H1 (cell line): ENCODE measurements around the gene FNDC7. TPM values are rescaled to one million over a fixed set of nuclear protein-coding genes. Genes with fewer than 3 reads are reported as not detected.
A peak's percentile ranks its signal among the peaks of the same experiment; 100 is the strongest.

Source experiments
- CTCF ChIA-PET: fragments of 300-600 bp; sonication (Branson Sonifier 250); formaldehyde crosslinking; loops from one replicate; lab custom pipeline; 2021; ENCODE audit not compliant: partially characterized antibody; lab: Charles Lee
- POLR2A ChIA-PET: fragments of 300-600 bp; sonication (Branson Sonifier 250); formaldehyde crosslinking; loops from one replicate; lab custom pipeline; 2021; ENCODE audit warnings: inconsistent platforms; ENCODE audit not compliant: partially characterized antibody; lab: Charles Lee
- DNase-seq, 2 experiments: peaks; one replicate each; pipeline versions ENCODE4 v3.0.0 to v3.0.0-alpha.2; 2010 to 2022; ENCODE audit warnings: low spot score in 2 of 2, low read depth in 1 of 2, mixed read lengths in 1 of 2
- FAIRE-seq: peaks from 2 replicates; lab custom pipeline; 2011; peaks lifted over from hg19 to GRCh38; lab: Jason Lieb, UNC
- H2AFZ ChIP-seq: 2 replicates; pipeline ENCODE4 v1.8.1; 2012; ENCODE audit warnings: low read length, inconsistent platforms
- H2AK5ac ChIP-seq: 2 replicates; pipeline ENCODE4 v1.6.1; 2013; ENCODE audit warnings: low read depth, low read length
- H2BK120ac ChIP-seq: replicated peaks from 2 replicates; pipeline ENCODE3; 2013; ENCODE audit warnings: low read depth, low read length, inconsistent platforms
- H2BK12ac ChIP-seq: 2 replicates; pipeline ENCODE4 v1.6.1; 2013; ENCODE audit warnings: low read depth, low read length
- H2BK15ac ChIP-seq: 2 replicates; pipeline ENCODE4 v1.6.1; 2013; ENCODE audit warnings: low read length
- H2BK20ac ChIP-seq: 2 replicates; pipeline ENCODE4 v1.6.1; 2013; ENCODE audit warnings: low read length
- H2BK5ac ChIP-seq: 2 replicates; pipeline ENCODE4 v1.6.1; 2013; ENCODE audit warnings: low read depth, low read length
- H3K14ac ChIP-seq: 2 replicates; pipeline ENCODE4 v1.6.1; 2013; ENCODE audit warnings: inconsistent platforms; ENCODE audit not compliant: insufficient read length
- H3K18ac ChIP-seq: 2 replicates; pipeline ENCODE4 v1.6.1; 2013; ENCODE audit warnings: low read length; ENCODE audit errors: extremely low read depth
- H3K23ac ChIP-seq: 2 replicates; pipeline ENCODE4 v1.6.1; 2013; ENCODE audit warnings: inconsistent platforms; ENCODE audit not compliant: insufficient read length
- H3K23me2 ChIP-seq: 2 replicates; pipeline ENCODE4 v1.6.1; 2013; ENCODE audit warnings: low read depth, low read length
- H3K27ac ChIP-seq: 2 replicates; pipeline ENCODE4 v1.6.1; 2011; ENCODE audit warnings: low read depth, low read length, inconsistent platforms
- H3K27me3 ChIP-seq, 4 experiments: replicated peaks in 1 of 4; 1 replicate in 1 of 4; 2 replicates in 3 of 4; pipeline versions ENCODE4 v1.6.1 to v1.8.1; 2011 to 2013; ENCODE audit warnings: low read length in 3 of 4, mild to moderate bottlenecking in 3 of 4, inconsistent platforms in 2 of 4, mixed read lengths in 2 of 4, moderate library complexity in 1 of 4; ENCODE audit not compliant: control insufficient read depth in 3 of 4, insufficient read depth in 3 of 4; ENCODE audit errors: extremely low read depth in 1 of 4
- H3K36me3 ChIP-seq, 4 experiments: 2 replicates each; pipeline versions ENCODE4 v1.6.1 to v1.8.1; 2011 to 2013; ENCODE audit warnings: mild to moderate bottlenecking in 4 of 4, low read length in 3 of 4, moderate library complexity in 2 of 4, control low read depth in 1 of 4, inconsistent platforms in 1 of 4; ENCODE audit not compliant: insufficient read depth in 4 of 4, control insufficient read depth in 2 of 4
- H3K4ac ChIP-seq: replicated peaks from 2 replicates; pipeline ENCODE3; 2013; ENCODE audit warnings: low read length, low read depth, mixed read lengths, inconsistent platforms; ENCODE audit not compliant: insufficient read length
- H3K4me1 ChIP-seq, 4 experiments: replicated peaks in 1 of 4; 1 replicate in 1 of 4; 2 replicates in 3 of 4; pipeline versions ENCODE4 v1.6.1 to v1.8.1; 2011 to 2013; ENCODE audit warnings: low read length in 3 of 4, inconsistent platforms in 2 of 4, mixed read lengths in 1 of 4; ENCODE audit not compliant: insufficient read depth in 4 of 4, control insufficient read depth in 3 of 4
- H3K4me2 ChIP-seq, 2 experiments: 2 replicates each; pipeline versions ENCODE4 v1.6.1 to v1.8.1; 2011 to 2013; ENCODE audit warnings: low read depth in 2 of 2, low read length in 2 of 2, control low read depth in 1 of 2, inconsistent platforms in 1 of 2, mild to moderate bottlenecking in 1 of 2; ENCODE audit not compliant: insufficient read depth in 1 of 2
- H3K4me3 ChIP-seq, 4 experiments: fragments of 200-600, 300-600 bp in 1 of 4; sonication (generic), shearing (Covaris generic), sonication (Bioruptor Twin) in 1 of 4; 2 replicates each; pipeline versions ENCODE4 v1.5.1 to v1.8.1; 2011 to 2016; ENCODE audit warnings: low read length in 4 of 4, low read depth in 3 of 4, control low read depth in 2 of 4, inconsistent platforms in 2 of 4, mild to moderate bottlenecking in 2 of 4, mixed read lengths in 1 of 4, moderate library complexity in 1 of 4; ENCODE audit not compliant: insufficient read depth in 2 of 4; ENCODE audit errors: extremely low read depth in 1 of 4
- H3K56ac ChIP-seq: replicated peaks from 2 replicates; pipeline ENCODE3; 2013; ENCODE audit warnings: low read depth, mild to moderate bottlenecking, mixed read lengths, low read length, inconsistent platforms; ENCODE audit not compliant: insufficient read length
- H3K79me1 ChIP-seq: 2 replicates; pipeline ENCODE4 v1.6.1; 2013; ENCODE audit warnings: low read depth, low read length, control low read depth
- H3K79me2 ChIP-seq, 2 experiments: 2 replicates each; pipeline versions ENCODE4 v1.6.1 to v1.8.1; 2012 to 2013; ENCODE audit warnings: low read length in 2 of 2, mild to moderate bottlenecking in 2 of 2, inconsistent platforms in 1 of 2; ENCODE audit not compliant: insufficient read depth in 2 of 2, control insufficient read depth in 1 of 2
- H3K9ac ChIP-seq, 4 experiments: replicated peaks in 1 of 4; 1 replicate in 1 of 4; 2 replicates in 3 of 4; pipeline versions ENCODE4 v1.6.1 to v1.8.1; 2011 to 2013; ENCODE audit warnings: low read depth in 3 of 4, low read length in 3 of 4, control low read depth in 2 of 4, mild to moderate bottlenecking in 2 of 4, moderate library complexity in 2 of 4, inconsistent platforms in 1 of 4; ENCODE audit errors: extremely low read depth in 1 of 4
- H3K9me3 ChIP-seq, 2 experiments: 2 replicates each; pipeline versions ENCODE4 v1.6.1 to v1.8.1; 2012 to 2013; ENCODE audit warnings: mild to moderate bottlenecking in 2 of 2, moderate library complexity in 2 of 2, control low read depth in 1 of 2, inconsistent platforms in 1 of 2, low read depth in 1 of 2, low read length in 1 of 2, mixed read lengths in 1 of 2; ENCODE audit not compliant: insufficient read depth in 2 of 2
- H4K20me1 ChIP-seq, 2 experiments: replicated peaks in 1 of 2; 2 replicates each; pipeline versions ENCODE3 to v1.8.1; 2011 to 2013; ENCODE audit warnings: inconsistent platforms in 2 of 2, low read length in 2 of 2, mild to moderate bottlenecking in 1 of 2; ENCODE audit not compliant: insufficient read depth in 2 of 2, control insufficient read depth in 1 of 2
- H4K5ac ChIP-seq: 2 replicates; pipeline ENCODE4 v1.6.1; 2013; ENCODE audit warnings: low read length, low read depth, mixed read lengths, inconsistent platforms; ENCODE audit not compliant: insufficient read length
- H4K8ac ChIP-seq: 2 replicates; pipeline ENCODE4 v1.8.0; 2013; ENCODE audit warnings: mild to moderate bottlenecking, moderate library complexity, low read length, inconsistent platforms; ENCODE audit not compliant: insufficient read depth; ENCODE audit errors: extremely low read depth
- H4K91ac ChIP-seq: replicated peaks from 2 replicates; pipeline ENCODE3; 2013; ENCODE audit warnings: low read length, mixed read lengths, inconsistent platforms; ENCODE audit not compliant: insufficient read length
- BCL11A ChIP-seq, 2 experiments: IDR thresholded peaks; one replicate each; pipeline ENCODE4 v1.6.1; 2011; ENCODE audit warnings: low read depth in 2 of 2, low read length in 2 of 2, mild to moderate bottlenecking in 2 of 2
- HDAC6 ChIP-seq: IDR thresholded peaks from one replicate; pipeline ENCODE4 v1.7.1; 2012; ENCODE audit warnings: low read depth, mild to moderate bottlenecking, inconsistent platforms, low read length, moderate library complexity
- KDM5A ChIP-seq: fragments of 200-600 bp; IDR thresholded peaks from 2 replicates; pipeline ENCODE4 v1.7.1; 2012; ENCODE audit warnings: mild to moderate bottlenecking, low read length, inconsistent platforms, mixed read lengths
- MAFK ChIP-seq: IDR thresholded peaks from 2 replicates; pipeline ENCODE4 v1.6.1; 2012; ENCODE audit warnings: low read depth, mild to moderate bottlenecking, improper control_type of control experiment, low read length
- NANOG ChIP-seq: IDR thresholded peaks from 2 replicates; pipeline ENCODE4 v1.6.1; 2011; ENCODE audit warnings: low read length, low read depth, mild to moderate bottlenecking, inconsistent platforms; ENCODE audit not compliant: insufficient read depth, poor library complexity, severe bottlenecking
- POLR2A ChIP-seq, 2 experiments: IDR thresholded peaks; 1 replicate in 1 of 2; 2 replicates in 1 of 2; pipeline ENCODE4 v1.6.1; 2011; ENCODE audit warnings: low read depth in 2 of 2, low read length in 2 of 2, mild to moderate bottlenecking in 2 of 2; ENCODE audit errors: control extremely low read depth in 1 of 2
- RFX5 ChIP-seq: IDR thresholded peaks from 2 replicates; pipeline ENCODE4 v1.6.1; 2011; ENCODE audit warnings: low read depth, low read length, improper control_type of control experiment, borderline replicate concordance
- RNF2 ChIP-seq: fragments of 200-900, 300-1000 bp; sonication (generic); IDR thresholded peaks from 2 replicates; pipeline ENCODE4 v1.7.1; 2016; ENCODE audit warnings: borderline replicate concordance, low read depth, mild to moderate bottlenecking, antibody characterized with exemption, low read length; ENCODE audit not compliant: poor library complexity, severe bottlenecking; ENCODE audit errors: missing control alignments
- RXRA ChIP-seq: IDR thresholded peaks from 2 replicates; pipeline ENCODE4 v1.6.1; 2011; ENCODE audit warnings: low read depth, mild to moderate bottlenecking, low read length, moderate library complexity; ENCODE audit not compliant: insufficient read depth
- SAP30 ChIP-seq: fragments of 300-600 bp; sonication (generic); IDR thresholded peaks from 2 replicates; pipeline ENCODE4 v1.7.1; 2012; ENCODE audit warnings: low read length, moderate library complexity, mild to moderate bottlenecking, inconsistent platforms; ENCODE audit not compliant: insufficient read depth, insufficient replicate concordance
- WGBS, 2 experiments: shearing (Covaris generic) in 1 of 2; methylation state at CpG; one replicate each; pipeline versions ENCODE4 v1.1.6 to v1.1.7; 2013 to 2015; ENCODE audit warnings: low lambda C conversion rate in 2 of 2, mixed read lengths in 2 of 2, inconsistent platforms in 1 of 2, low coverage in 1 of 2, missing lambda C conversion rate in 1 of 2; ENCODE audit not compliant: insufficient replicate concordance in 2 of 2, insufficient coverage in 1 of 2, insufficient read length in 1 of 2; ENCODE audit errors: extremely low coverage in 1 of 2, missing lambda C conversion rate in 1 of 2; 5-methylcytosine and 5-hydroxymethylcytosine counted together
- polyA plus RNA-seq, 7 experiments: library from polyadenylated mRNA; depleted of rRNA in 3 of 7; stranded (reverse) in 5 of 7; unstranded in 2 of 7; fragments of >200 nt in 5 of 7; fragments of 200-250 nt in 2 of 7; gene quantifications; 1 replicate in 5 of 7; 2 replicates in 1 of 7; 4 replicates in 1 of 7; pipeline versions ENCODE4 v1.2.1 to v1.2.3, GENCODE V29; 2011 to 2013; ENCODE audit warnings: missing spikeins in 2 of 7, mixed read lengths in 2 of 7
- total RNA-seq: library from RNA; stranded (reverse); fragmentation: NEBNext Ultra II Directional; extraction: Animal tissue kit (Norgen Biotek cat#: 25700); gene quantifications from 2 replicates; pipeline ENCODE4 v1.2.1, GENCODE V29; 2021
- TF ChIP-seq, protein P1 (sequence below): IDR thresholded peaks from 2 replicates; pipeline ENCODE4 v1.6.1; 2012; ENCODE audit warnings: inconsistent platforms

FNDC7 gene
- total and polyA plus RNA-seq, 2 of the 8 experiments (the other 6 are each of a cell fraction or from before 2014, with no cell fraction given) = 0.13 to 0.20 TPM

DNA sequence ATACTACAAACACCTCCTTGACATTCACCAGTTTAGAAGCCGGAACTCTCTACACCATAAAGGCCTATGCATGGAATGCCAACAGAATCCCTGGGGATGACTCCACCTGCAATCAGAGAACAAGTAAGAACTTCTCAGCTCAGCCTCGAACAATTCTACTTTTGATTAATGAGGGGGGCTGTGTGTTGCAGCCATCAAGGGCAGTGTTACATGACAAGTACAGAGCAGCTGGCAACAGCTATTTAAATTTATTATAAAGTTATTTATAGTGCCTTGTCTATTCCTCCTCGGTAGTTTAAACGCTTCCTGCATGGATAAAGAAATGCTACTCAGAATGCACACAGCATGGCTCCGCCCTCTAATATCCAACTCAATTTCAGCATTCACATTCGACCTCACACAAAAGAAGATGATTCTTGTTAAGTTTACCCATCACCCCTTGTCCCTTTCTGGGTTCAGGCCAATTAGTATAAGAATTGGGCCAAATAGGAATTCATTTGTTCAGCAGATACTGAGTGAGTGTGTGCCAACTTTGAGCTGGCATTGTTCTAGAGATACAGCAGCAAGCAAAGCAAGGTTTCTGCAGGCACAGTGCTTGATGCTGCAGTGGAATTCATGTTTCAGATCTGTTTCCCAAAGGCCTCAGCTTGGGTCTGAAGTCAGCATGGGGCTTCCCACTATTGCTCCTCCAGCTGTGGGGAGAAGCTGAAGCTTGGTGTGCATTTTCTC is 6.4 kb downstream of the FNDC7 start:
- no peaks in the 10 kb centered on the region for H3K9me3 ChIP-seq
- no peaks in the 10 kb centered on the region for H3K36me3 ChIP-seq
- no peak overlapping the region for H2BK12ac ChIP-seq
- FAIRE-seq (no peak), DNase-seq (no peak)
- H2BK120ac ChIP-seq = no peak overlapping the region
- POLR2A ChIA-PET = interaction anchor here (1.0 to 2.1 kb wide), 5 partner anchors 12 to 27 kb away, joined by 3 to 6 read pairs (median 4); partner anchors contain the start of gene PRPF38B
- 85% methylated on average over 6 of the region's 6 CpGs; no CpG with 5 or more reads in 1 of the 2 experiments for WGBS, 2 experiments
- H3K79me1 ChIP-seq = no peaks in the 10 kb centered on the region; the same call in 1 of the 2 replicates
- no peaks in the 10 kb centered on the region for H3K27me3 ChIP-seq
- no peak overlapping the region for H3K27ac ChIP-seq
- H3K4me3 ChIP-seq = no peak overlapping the region
- no peak overlapping the region for H3K14ac ChIP-seq
- H3K79me2 ChIP-seq = no peaks in the 10 kb centered on the region
- 0 out of 2 replicates have a peak overlapping the region, but pooled peaks have one; percentile 6 for H2AFZ ChIP-seq
- no peaks in the 10 kb centered on the region for H3K23me2 ChIP-seq
- no peak overlapping the region for H4K5ac ChIP-seq
- no peak overlapping the region for H3K4ac ChIP-seq
- no peak overlapping the region for H2BK20ac ChIP-seq
- H4K8ac ChIP-seq = no peak overlapping the region
- H4K20me1 ChIP-seq = no peaks in the 10 kb centered on the region
- no peak overlapping the region for H3K23ac ChIP-seq
- no peak overlapping the region for H3K9ac ChIP-seq
- H3K56ac ChIP-seq = no peak overlapping the region
- CTCF ChIA-PET = interaction anchor here (0.6 to 2.0 kb wide), 2 partner anchors 10 to 49 kb away, joined by 3 to 10 read pairs; no protein-coding TSS in a partner anchor
- H3K4me2 ChIP-seq = no peak overlapping the region
- no peak overlapping the region; the same call in 1 of the 2 replicates for H2BK15ac ChIP-seq
- H3K4me1 ChIP-seq = peaks cover 0 to 5% (median 0%) of the 10 kb centered on the region in 4 experiments; a peak in 1 of 7 replicates
- 0 out of 2 replicates have a peak overlapping the region, but pooled peaks have one; percentile 14 for H3K18ac ChIP-seq
- no peak overlapping the region for H2BK5ac ChIP-seq
- H4K91ac ChIP-seq = no peak overlapping the region
- H2AK5ac ChIP-seq = no peak overlapping the region
- no peak for TF ChIP-seq KDM5A
- no peak for TF ChIP-seq NANOG
- no peak for TF ChIP-seq MAFK
- TF ChIP-seq, protein P1, sequence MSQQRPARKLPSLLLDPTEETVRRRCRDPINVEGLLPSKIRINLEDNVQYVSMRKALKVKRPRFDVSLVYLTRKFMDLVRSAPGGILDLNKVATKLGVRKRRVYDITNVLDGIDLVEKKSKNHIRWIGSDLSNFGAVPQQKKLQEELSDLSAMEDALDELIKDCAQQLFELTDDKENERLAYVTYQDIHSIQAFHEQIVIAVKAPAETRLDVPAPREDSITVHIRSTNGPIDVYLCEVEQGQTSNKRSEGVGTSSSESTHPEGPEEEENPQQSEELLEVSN = no peak
- TF ChIP-seq RNF2 = no peak
- TF ChIP-seq RFX5 = no peak
- TF ChIP-seq POLR2A (IDR thresholded peaks at IDR 0.05; ENCODE audit: control extremely low read depth in 1 of 2, low read depth in 2 of 2, low read length in 2 of 2) = no peak
- TF ChIP-seq RXRA = no peak
- no peak for TF ChIP-seq SAP30
- TF ChIP-seq HDAC6 = no peak
- TF ChIP-seq BCL11A (IDR thresholded peaks at IDR 0.05; ENCODE audit: low read depth in 2 of 2, low read length in 2 of 2) = no peak
